IMR-90 (cell line): Measurements from ENCODE around the gene IFIT1B. TPM values are rescaled to one million over a fixed set of nuclear protein-coding genes. Genes with fewer than 3 reads are reported as not detected.

Experiments used
- ATAC-seq: fragments of 200-7000 bp; cut with Tn5 transposase; 2 replicates; pipeline ENCODE4 v1.9.1; 2020; ENCODE audit warnings: low read depth, mild to moderate bottlenecking, moderate library complexity
- BruUV-seq: library from RNA; stranded (reverse); fragments of 400-500 nt; replicated peaks from 2 replicates; lab custom pipeline; 2021; lab: Mats Ljungman, UMichigan
- CTCF ChIA-PET: fragments of 300-600 bp; formaldehyde crosslinking; extraction: SDS; loops from one replicate; lab custom pipeline; 2021; ENCODE audit warnings: antibody characterized with exemption; lab: Yijun Ruan, JAX
- POLR2A ChIA-PET: fragments of 300-600 bp; sonication (Branson Sonifier 250); formaldehyde crosslinking; loops from one replicate; lab custom pipeline; 2022; ENCODE audit warnings: antibody characterized with exemption; ENCODE audit not compliant: unreplicated experiment; lab: Charles Lee
- DNase-seq: peaks from one replicate; pipeline ENCODE4 v3.0.0; 2013
- H2AFZ ChIP-seq: replicated peaks from 2 replicates; pipeline ENCODE3; 2013; ENCODE audit warnings: low read length, mild to moderate bottlenecking; ENCODE audit not compliant: poor library complexity
- H2AK5ac ChIP-seq: 2 replicates; pipeline ENCODE4 v1.6.1; 2013; ENCODE audit warnings: low read depth, low read length, inconsistent platforms
- H2AK9ac ChIP-seq: replicated peaks from 2 replicates; pipeline ENCODE3; 2013; ENCODE audit warnings: mild to moderate bottlenecking, low read depth, low read length, moderate library complexity; ENCODE audit not compliant: poor library complexity
- H2BK120ac ChIP-seq: 2 replicates; pipeline ENCODE4 v1.6.1; 2013; ENCODE audit warnings: low read depth, low read length, inconsistent platforms
- H2BK15ac ChIP-seq: 3 replicates; pipeline ENCODE4 v1.6.1; 2013; ENCODE audit warnings: low read depth, low read length, inconsistent platforms
- H2BK20ac ChIP-seq: 2 replicates; pipeline ENCODE4 v1.6.1; 2013; ENCODE audit warnings: low read depth, mild to moderate bottlenecking, inconsistent platforms, low read length, moderate library complexity
- H2BK5ac ChIP-seq: 2 replicates; pipeline ENCODE4 v1.6.1; 2013; ENCODE audit warnings: mild to moderate bottlenecking, low read depth, low read length, inconsistent platforms; ENCODE audit not compliant: poor library complexity, severe bottlenecking
- H3K14ac ChIP-seq: replicated peaks from 2 replicates; pipeline ENCODE4 v1.6.1; 2013; ENCODE audit warnings: low read depth, low read length, inconsistent platforms
- H3K18ac ChIP-seq: 2 replicates; pipeline ENCODE4 v1.6.1; 2013; ENCODE audit warnings: low read depth, low read length, control low read depth
- H3K23ac ChIP-seq: 2 replicates; pipeline ENCODE4 v1.6.1; 2013; ENCODE audit warnings: low read depth, low read length, inconsistent platforms
- H3K27ac ChIP-seq: 2 replicates; pipeline ENCODE4 v1.5.1; 2013; ENCODE audit warnings: mild to moderate bottlenecking, control low read depth, low read length; ENCODE audit not compliant: insufficient read depth
- H3K27me3 ChIP-seq: 2 replicates; pipeline ENCODE4 v1.6.1; 2013; ENCODE audit warnings: low read length; ENCODE audit not compliant: control insufficient read depth, insufficient read depth
- H3K36me3 ChIP-seq: 2 replicates; pipeline ENCODE4 v1.6.1; 2013; ENCODE audit warnings: low read length, mixed read lengths; ENCODE audit not compliant: control insufficient read depth, insufficient read depth
- H3K4ac ChIP-seq: 2 replicates; pipeline ENCODE4 v1.6.1; 2013; ENCODE audit warnings: low read depth, low read length, inconsistent platforms
- H3K4me1 ChIP-seq: 2 replicates; pipeline ENCODE4 v1.6.1; 2013; ENCODE audit warnings: low read length, mixed read lengths; ENCODE audit not compliant: control insufficient read depth, insufficient read depth
- H3K4me2 ChIP-seq: 2 replicates; pipeline ENCODE4 v1.6.1; 2013; ENCODE audit warnings: low read depth, mild to moderate bottlenecking, control low read depth, low read length, moderate library complexity
- H3K4me3 ChIP-seq: 2 replicates; pipeline ENCODE4 v1.5.1; 2013; ENCODE audit warnings: low read depth, mild to moderate bottlenecking, control low read depth, low read length, moderate library complexity; ENCODE audit not compliant: insufficient read depth
- H3K56ac ChIP-seq: 2 replicates; pipeline ENCODE4 v1.6.1; 2013; ENCODE audit warnings: low read length, inconsistent platforms; ENCODE audit not compliant: insufficient read depth; ENCODE audit errors: extremely low read depth
- H3K79me1 ChIP-seq, 2 experiments: 2 replicates each; pipeline ENCODE4 v1.6.1; 2013; ENCODE audit warnings: low read length in 2 of 2, inconsistent platforms in 1 of 2, low read depth in 1 of 2
- H3K9ac ChIP-seq: 2 replicates; pipeline ENCODE4 v1.6.1; 2013; ENCODE audit warnings: low read depth, low read length, control low read depth
- H3K9me1 ChIP-seq: 2 replicates; pipeline ENCODE4 v1.6.1; 2013; ENCODE audit warnings: low read length, inconsistent platforms; ENCODE audit not compliant: insufficient read depth
- H3K9me3 ChIP-seq: 2 replicates; pipeline ENCODE4 v1.6.1; 2013; ENCODE audit warnings: low read length; ENCODE audit not compliant: control insufficient read depth, insufficient read depth
- H4K20me1 ChIP-seq: 2 replicates; pipeline ENCODE4 v1.6.1; 2013; ENCODE audit warnings: low read length, inconsistent platforms; ENCODE audit not compliant: insufficient read depth
- H4K5ac ChIP-seq: 2 replicates; pipeline ENCODE4 v1.6.1; 2013; ENCODE audit warnings: mild to moderate bottlenecking, low read depth, low read length, control low read depth
- H4K8ac ChIP-seq, 2 experiments: 2 replicates each; pipeline ENCODE4 v1.6.1; 2013; ENCODE audit warnings: low read depth in 2 of 2, low read length in 2 of 2, control low read depth in 1 of 2, inconsistent platforms in 1 of 2
- H4K91ac ChIP-seq: 2 replicates; pipeline ENCODE4 v1.6.1; 2013; ENCODE audit warnings: low read depth, low read length, inconsistent platforms; ENCODE audit not compliant: insufficient read depth
- BHLHE40 ChIP-seq: fragments of 150-350 bp; IDR thresholded peaks from 2 replicates; pipeline ENCODE4 v1.6.1; 2016; ENCODE audit warnings: mild to moderate bottlenecking, low read depth, low read length
- CEBPB ChIP-seq: IDR thresholded peaks from 2 replicates; pipeline ENCODE4 v1.6.1; 2012; ENCODE audit warnings: low read depth, low read length, improper control_type of control experiment
- CHD1 ChIP-seq: IDR thresholded peaks from 2 replicates; pipeline ENCODE4 v1.6.1; 2012; ENCODE audit warnings: low read depth, low read length, improper control_type of control experiment
- CTCF ChIP-seq: conservative IDR thresholded peaks from 2 replicates; pipeline ENCODE4 v1.5.1; 2012; ENCODE audit warnings: mild to moderate bottlenecking, low read depth, low read length, improper control_type of control experiment
- ELK1 ChIP-seq: fragments of 150-350 bp; IDR thresholded peaks from 2 replicates; pipeline ENCODE4 v1.6.1; 2016; ENCODE audit warnings: low read depth, mild to moderate bottlenecking, low read length, moderate library complexity, borderline replicate concordance
- FOS ChIP-seq: fragments of 150-350 bp; IDR thresholded peaks from 2 replicates; pipeline ENCODE4 v1.6.1; 2016; ENCODE audit warnings: low read depth, low read length
- MAFK ChIP-seq: IDR thresholded peaks from 2 replicates; pipeline ENCODE4 v1.6.1; 2012; ENCODE audit warnings: low read depth, low read length, improper control_type of control experiment
- MAZ ChIP-seq: IDR thresholded peaks from 2 replicates; pipeline ENCODE4 v1.6.1; 2012; ENCODE audit warnings: low read depth, mild to moderate bottlenecking, low read length, improper control_type of control experiment, moderate library complexity, borderline replicate concordance
- MXI1 ChIP-seq: IDR thresholded peaks from 2 replicates; pipeline ENCODE4 v1.6.1; 2012; ENCODE audit warnings: low read depth, mild to moderate bottlenecking, low read length, moderate library complexity, borderline replicate concordance
- NFE2L2 ChIP-seq: fragments of 150-350 bp; IDR thresholded peaks from 2 replicates; pipeline ENCODE4 v1.6.1; 2016; ENCODE audit warnings: low read depth, mild to moderate bottlenecking, low read length
- POLR2A ChIP-seq: IDR thresholded peaks from 2 replicates; pipeline ENCODE4 v1.6.1; 2012; ENCODE audit warnings: mild to moderate bottlenecking, low read depth, low read length
- RAD21 ChIP-seq: IDR thresholded peaks from 2 replicates; pipeline ENCODE4 v1.6.1; 2012; ENCODE audit warnings: low read length, improper control_type of control experiment
- RCOR1 ChIP-seq: IDR thresholded peaks from 2 replicates; pipeline ENCODE4 v1.6.1; 2012; ENCODE audit warnings: mild to moderate bottlenecking, low read length, improper control_type of control experiment; ENCODE audit not compliant: insufficient replicate concordance
- SMC3 ChIP-seq: fragments of 150-350 bp; IDR thresholded peaks from 2 replicates; pipeline ENCODE4 v1.6.1; 2016; ENCODE audit warnings: low read depth, mild to moderate bottlenecking, antibody characterized with exemption, low read length, moderate library complexity
- USF2 ChIP-seq: fragments of 150-350 bp; IDR thresholded peaks from 2 replicates; pipeline ENCODE4 v1.6.1; 2017; ENCODE audit warnings: mild to moderate bottlenecking, antibody characterized with exemption, low read length, low read depth
- WGBS, 2 experiments: methylation state at CpG; one replicate each; pipeline versions ENCODE4 v1.1.5 to v1.1.7; 2013; ENCODE audit warnings: missing lambda C conversion rate in 2 of 2; ENCODE audit not compliant: insufficient read length in 1 of 2; ENCODE audit errors: extremely low coverage in 2 of 2; 5-methylcytosine and 5-hydroxymethylcytosine counted together
- dilution Hi-C: fragments of 300-500 bp; cut with HindIII; formaldehyde crosslinking; loops from one replicate; pipeline ENCODE4 v1.14.3; 2018; ENCODE audit warnings: low sequenced_read_pairs; ENCODE audit not compliant: unreplicated experiment
- in situ Hi-C: fragments of 300-500 bp; cut with MboI; formaldehyde crosslinking; loops from 3 replicates; pipeline ENCODE4 v1.14.3; 2019; ENCODE audit warnings: low sequenced_read_pairs, inconsistent platforms, mixed read lengths
- intact Hi-C: fragments of 100-400 bp; cut with micrococcal nuclease; formaldehyde crosslinking; loops from 2 replicates; pipeline ENCODE4 v1.10.0; 2022
- polyA plus RNA-seq, 3 experiments: library from polyadenylated mRNA; depleted of rRNA; stranded (reverse); fragments of >200 nt; gene quantifications; 2 replicates each; pipeline ENCODE4 v1.2.3, GENCODE V29; 2012; ENCODE audit warnings: low replicate concordance in 1 of 3
- total RNA-seq: library from RNA; depleted of rRNA; stranded (reverse); fragments of >200 nt; gene quantifications from 2 replicates; pipeline ENCODE4 v1.2.3, GENCODE V29; 2012

IFIT1B gene
- total and polyA plus RNA-seq, 2 of the 4 experiments (the other 2 are of a cell fraction): not detected

GRCh38 chr10:89427629-89428028 lies 49.8 kb downstream of the IFIT1B start:
- Histone ChIP-seq H4K8ac (peak overlapping the region; percentile 58 to 90; a peak in 3 of 4 replicates), H2BK120ac (peak overlapping the region; percentile 98), H3K14ac (peak overlapping the region; percentile 80), H3K79me1 (no peaks in the 10 kb centered on the region), H3K56ac (peak overlapping the region; percentile 50; the same call in 1 of the 2 replicates), H4K20me1 (no peaks in the 10 kb centered on the region), H3K4me3 (no peak overlapping the region), H3K4ac (peak overlapping the region; percentile 84; the same call in 1 of the 2 replicates), H3K36me3 (no peaks in the 10 kb centered on the region), H2AK9ac (no peak overlapping the region), H3K9me3 (no peaks in the 10 kb centered on the region), H3K27ac (no peak overlapping the region; the same call in 1 of the 2 replicates), H3K18ac (peak overlapping the region; percentile 87; the same call in 1 of the 2 replicates), H4K5ac (peak overlapping the region; percentile 91; the same call in 1 of the 2 replicates), H3K9me1 (peaks cover 7% of the 10 kb centered on the region), H4K91ac (peak overlapping the region; percentile 88), H2AFZ (no peak overlapping the region), H3K23ac (peak overlapping the region; percentile 68), H3K4me1 (peaks cover 19% of the 10 kb centered on the region), H3K4me2 (peak overlapping the region; percentile 66), H3K9ac (no peak overlapping the region), H2BK15ac (peak overlapping the region; percentile 98; the same call in 2 of the 3 replicates), H2BK20ac (peak overlapping the region; percentile 99), H3K27me3 (no peaks in the 10 kb centered on the region), H2AK5ac (peak overlapping the region; percentile 52; the same call in 1 of the 2 replicates), H2BK5ac (peak overlapping the region; percentile 76)
- POLR2A ChIA-PET: no interaction called here
- peak; percentile 88 for ATAC-seq
- 0% methylated on average over 1 of the region's 4 CpGs; no CpG with 5 or more reads in 1 of the 2 experiments for WGBS, 2 experiments
- CTCF ChIA-PET: interaction anchor here (0.5 to 1.2 kb wide), 3 partner anchors 39 to 195 kb away, joined by 3 read pairs; no protein-coding TSS in a partner anchor
- BruUV-seq: no TSS peak
- dilution Hi-C loops (no loop called here), intact Hi-C loops (loop anchor here (2.0 to 10.0 kb wide), 7 partner anchors 53 to 1437 kb away; partner anchors contain the start of genes KIF20B and PANK1), in situ Hi-C loops (loop anchor here (5.0 to 25.0 kb wide), 3 partner anchors 135 to 1435 kb away; partner anchors contain the start of genes HTR7 and RPP30)
- DNase-seq: peak; percentile 88
- peak; percentile 8; the same call in 1 of the 2 replicates for TF ChIP-seq RAD21
- no peak for TF ChIP-seq CHD1
- no peak for TF ChIP-seq MXI1
- no peak for TF ChIP-seq ELK1
- TF ChIP-seq SMC3: peak; percentile 31; the same call in 1 of the 2 replicates
- peak; percentile 63; the same call in 1 of the 2 replicates for TF ChIP-seq FOS
- TF ChIP-seq RCOR1: no peak
- TF ChIP-seq MAFK: no peak
- TF ChIP-seq BHLHE40: no peak
- no peak for TF ChIP-seq CEBPB
- no peak for TF ChIP-seq USF2
- no peak for TF ChIP-seq MAZ
- TF ChIP-seq NFE2L2: no peak
- no peak for TF ChIP-seq CTCF
- no peak for TF ChIP-seq POLR2A
